ENCODE measurements around the gene RNLS. TPM values are rescaled to one million over a fixed set of nuclear protein-coding genes. Genes with fewer than 3 reads are reported as not detected.

RNLS gene
- total and polyA plus RNA-seq, 2 donors from 2014 or later: 19.5 to 21.1 TPM

DNA sequence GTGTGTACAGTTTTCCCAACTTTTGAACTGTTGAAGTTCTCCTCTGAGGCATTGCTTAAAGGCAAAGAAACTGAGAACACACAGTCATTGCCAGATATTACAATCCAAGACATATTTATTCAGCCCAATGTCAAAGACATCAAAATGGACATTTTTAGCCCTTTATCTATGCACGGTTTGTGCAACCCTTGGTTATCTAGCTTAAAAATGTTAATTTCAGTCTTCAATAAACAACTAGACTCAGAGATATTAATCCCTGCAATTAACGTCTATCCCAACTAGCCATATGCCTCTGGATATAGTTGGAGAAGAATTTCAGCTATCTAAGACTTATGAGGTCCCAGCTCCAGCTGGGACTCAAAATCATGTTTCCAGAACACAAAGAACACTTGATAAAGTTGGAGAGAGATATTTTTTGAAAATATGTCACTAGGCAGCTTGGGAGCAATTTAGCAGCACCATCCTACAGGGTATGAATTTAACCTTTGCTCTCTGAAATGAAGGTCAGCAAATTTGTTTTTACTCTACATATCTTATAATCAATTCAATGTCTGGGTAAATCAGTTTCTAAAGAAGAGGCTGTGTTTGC lies 357.0 kb downstream of the RNLS start:
- intact Hi-C loops (cut with DNase I): no loop called here

More for the DNA sequence above, 357.0 kb downstream of the RNLS start:
- H3K9ac ChIP-seq (ENCODE audit: low read length in 3 of 3): no peak overlapping the region
- TF ChIP-seq, protein P1, sequence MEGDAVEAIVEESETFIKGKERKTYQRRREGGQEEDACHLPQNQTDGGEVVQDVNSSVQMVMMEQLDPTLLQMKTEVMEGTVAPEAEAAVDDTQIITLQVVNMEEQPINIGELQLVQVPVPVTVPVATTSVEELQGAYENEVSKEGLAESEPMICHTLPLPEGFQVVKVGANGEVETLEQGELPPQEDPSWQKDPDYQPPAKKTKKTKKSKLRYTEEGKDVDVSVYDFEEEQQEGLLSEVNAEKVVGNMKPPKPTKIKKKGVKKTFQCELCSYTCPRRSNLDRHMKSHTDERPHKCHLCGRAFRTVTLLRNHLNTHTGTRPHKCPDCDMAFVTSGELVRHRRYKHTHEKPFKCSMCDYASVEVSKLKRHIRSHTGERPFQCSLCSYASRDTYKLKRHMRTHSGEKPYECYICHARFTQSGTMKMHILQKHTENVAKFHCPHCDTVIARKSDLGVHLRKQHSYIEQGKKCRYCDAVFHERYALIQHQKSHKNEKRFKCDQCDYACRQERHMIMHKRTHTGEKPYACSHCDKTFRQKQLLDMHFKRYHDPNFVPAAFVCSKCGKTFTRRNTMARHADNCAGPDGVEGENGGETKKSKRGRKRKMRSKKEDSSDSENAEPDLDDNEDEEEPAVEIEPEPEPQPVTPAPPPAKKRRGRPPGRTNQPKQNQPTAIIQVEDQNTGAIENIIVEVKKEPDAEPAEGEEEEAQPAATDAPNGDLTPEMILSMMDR (IDR thresholded peaks at IDR 0.05; ENCODE audit: borderline replicate concordance, extremely low read depth, insufficient read depth): no peak
- H3K9me3 ChIP-seq (ENCODE audit: control insufficient read depth in 2 of 3, insufficient read depth in 1 of 3, low read length in 3 of 3): peaks cover 0 to 3% (median 0%) of the 10 kb centered on the region in 3 donors
- peaks cover 0 to 3% (median 0%) of the 10 kb centered on the region in 3 donors for H3K4me1 ChIP-seq (ENCODE audit: control insufficient read depth in 2 of 3, insufficient read depth in 2 of 3, low read depth in 1 of 3, low read length in 3 of 3)
- no peaks in the 10 kb centered on the region for H3K27me3 ChIP-seq (ENCODE audit: control insufficient read depth, insufficient read depth, low read length)
- no peak overlapping the region for H3K4me3 ChIP-seq (ENCODE audit: low read length in 3 of 3)
- no peak for FAIRE-seq
- no peaks in the 10 kb centered on the region for H3K36me3 ChIP-seq (ENCODE audit: control insufficient read depth in 2 of 3, insufficient read depth in 3 of 3, low read length in 3 of 3)
- H3K27ac ChIP-seq (ENCODE audit: low read depth in 2 of 2, low read length in 2 of 2): no peak overlapping the region
- DNase-seq: peak in 1 of 5 donors; percentile 23

Other genes with a start within 250 kb of the RNLS start
- gene LIPJ, start 3.4 kb upstream of the RNLS start, total RNA-seq: not detected
- not detected for gene LIPJ, start 3.4 kb upstream of the RNLS start, polyA plus RNA-seq (ENCODE audit: insufficient read depth, low read depth, low replicate concordance)
- not detected for gene LIPF, start 81.1 kb upstream of the RNLS start, total RNA-seq
- not detected for gene LIPF, start 81.1 kb upstream of the RNLS start, polyA plus RNA-seq (ENCODE audit: insufficient read depth, low read depth, low replicate concordance)
- not detected for gene LIPK, start 122.9 kb upstream of the RNLS start, total RNA-seq
- not detected for gene LIPK, start 122.9 kb upstream of the RNLS start, polyA plus RNA-seq (ENCODE audit: insufficient read depth, low read depth, low replicate concordance)
- 0.41 TPM for gene LIPN, start 176.7 kb upstream of the RNLS start, total RNA-seq
- not detected for gene LIPN, start 176.7 kb upstream of the RNLS start, polyA plus RNA-seq (ENCODE audit: insufficient read depth, low read depth, low replicate concordance)
- not detected for gene LIPM, start 219.4 kb upstream of the RNLS start, total RNA-seq
- not detected for gene LIPM, start 219.4 kb upstream of the RNLS start, polyA plus RNA-seq (ENCODE audit: insufficient read depth, low read depth, low replicate concordance)